Hematopoietic multipotent progenitor cell (in vitro differentiated cells): Measurements from ENCODE around the gene SEC14L1. TPM values are rescaled to one million over a fixed set of nuclear protein-coding genes. Genes with fewer than 3 reads are reported as not detected.
"Not testable (repeated sequence)": the region's sequence is repeated elsewhere in the genome, so short reads cannot be mapped to it uniquely, and the experiment has no call there.

ENCODE experiments used
- DNase-seq, 3 donors: peaks; one replicate each; pipeline ENCODE4 v3.0.0-alpha.2; 2011 to 2015; ENCODE audit warnings: low read depth in 2 of 3, low spot score in 2 of 3
- total RNA-seq: library from RNA; depleted of rRNA; stranded (reverse); fragments of >200 nt; gene quantifications from one replicate; pipeline ENCODE4 v1.2.3, GENCODE V29; 2012

The SEC14L1 gene
- total RNA-seq, 1 donor: 54.1 TPM

DNA sequence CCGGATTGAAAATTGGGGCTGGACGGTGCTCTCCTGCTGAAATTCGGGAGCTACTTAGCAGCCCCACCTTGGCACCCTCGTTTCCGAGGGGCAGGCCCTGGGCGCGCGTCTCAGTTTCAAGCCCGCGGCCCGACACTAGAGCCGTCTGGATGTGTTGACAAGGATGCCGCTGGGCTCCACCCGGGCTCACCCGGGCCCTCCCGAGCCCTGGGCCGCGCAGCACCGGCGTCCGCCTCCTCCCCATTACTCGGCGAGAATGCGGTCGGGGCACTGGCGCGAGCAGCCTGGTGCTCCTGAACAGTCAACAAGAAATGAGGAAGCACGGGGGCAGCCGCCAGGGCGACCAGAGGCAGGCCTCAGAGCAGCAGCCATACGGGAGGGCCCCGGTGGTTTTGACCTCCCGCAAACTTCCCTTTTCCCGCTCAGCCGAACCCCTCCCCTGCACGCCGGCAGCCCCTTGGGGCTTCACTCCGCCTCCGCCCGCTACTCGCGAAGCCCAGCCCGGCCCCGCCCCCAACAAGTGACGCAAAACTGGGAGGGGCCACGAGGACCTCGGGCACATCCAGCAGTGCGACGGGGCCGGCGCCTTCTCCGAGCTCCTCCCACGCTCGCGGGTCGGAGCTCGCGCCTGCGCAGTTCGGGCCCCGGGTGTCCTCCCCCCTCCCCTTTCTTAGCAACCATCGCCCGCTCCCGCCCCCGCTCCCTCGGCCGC lies 447 bp upstream of the SEC14L1 start:
- DNase-seq: peak; percentile 99

DNA sequence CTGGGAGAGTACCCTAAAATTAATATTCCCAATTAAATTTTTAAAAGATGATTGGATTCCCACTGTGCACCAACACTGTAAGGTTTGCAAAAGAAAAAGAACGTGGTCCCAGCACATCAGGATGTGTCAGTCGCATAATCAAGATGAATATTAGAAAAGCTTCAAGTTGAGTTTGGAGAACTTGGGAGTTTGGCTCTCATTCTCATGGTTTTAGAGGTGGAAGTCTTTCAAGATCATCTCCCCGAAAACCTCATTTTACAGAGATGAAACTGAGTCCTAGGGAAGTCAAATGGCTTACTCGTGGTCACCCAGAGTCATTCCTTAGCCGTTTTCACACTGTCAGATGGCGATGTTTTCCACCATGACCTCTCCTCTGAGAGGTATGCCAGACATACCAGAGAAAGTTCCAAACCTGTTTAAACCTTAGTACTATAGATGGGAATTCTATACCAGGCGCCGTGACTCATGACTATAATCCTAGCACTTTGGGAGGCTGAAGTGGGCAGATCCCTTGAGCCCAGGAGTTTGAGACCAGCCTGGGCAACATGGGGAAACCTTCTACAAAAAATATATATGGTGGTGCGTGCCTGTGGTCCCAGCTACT lies 1.2 kb downstream of the SEC14L1 start:
- DNase-seq: no peak

DNA sequence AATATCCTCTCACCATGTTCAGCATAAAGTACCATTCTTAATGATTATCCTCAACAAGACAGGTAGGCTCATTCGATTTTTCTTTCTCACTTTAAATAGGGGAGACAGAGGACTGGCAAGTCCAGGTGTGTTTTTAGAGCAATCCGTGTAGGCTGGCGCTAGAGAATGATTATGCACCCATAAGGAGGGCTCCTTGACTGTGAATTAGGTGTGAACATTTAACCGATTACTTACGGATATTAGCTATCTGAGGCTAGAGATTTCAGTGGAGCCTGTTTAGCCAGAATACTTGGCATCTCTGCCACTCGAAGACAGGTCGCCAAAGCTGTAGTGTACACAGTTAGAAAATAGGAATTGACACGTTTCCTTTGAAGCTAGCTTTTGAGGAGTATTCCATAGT lies 1.9 kb downstream of the SEC14L1 start:
- DNase-seq: no peak

DNA sequence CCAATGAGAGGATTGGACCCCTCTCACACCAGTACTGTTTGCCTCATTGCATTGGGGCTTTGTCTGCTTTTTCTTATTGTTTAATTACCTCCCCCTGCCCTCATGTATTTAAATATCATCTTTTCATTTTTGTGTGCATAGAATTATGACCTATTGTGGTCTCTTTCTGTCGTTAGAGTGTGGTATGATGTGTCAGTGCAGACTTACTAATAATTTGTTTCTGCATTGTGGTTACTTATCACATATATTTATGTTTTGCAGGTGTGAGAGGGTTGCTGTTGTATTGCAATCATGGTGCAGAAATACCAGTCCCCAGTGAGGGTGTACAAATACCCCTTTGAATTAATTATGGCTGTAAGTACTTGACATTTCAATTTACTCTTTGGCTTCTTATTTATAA lies 2.5 kb downstream of the SEC14L1 start:
- no peak for DNase-seq

DNA sequence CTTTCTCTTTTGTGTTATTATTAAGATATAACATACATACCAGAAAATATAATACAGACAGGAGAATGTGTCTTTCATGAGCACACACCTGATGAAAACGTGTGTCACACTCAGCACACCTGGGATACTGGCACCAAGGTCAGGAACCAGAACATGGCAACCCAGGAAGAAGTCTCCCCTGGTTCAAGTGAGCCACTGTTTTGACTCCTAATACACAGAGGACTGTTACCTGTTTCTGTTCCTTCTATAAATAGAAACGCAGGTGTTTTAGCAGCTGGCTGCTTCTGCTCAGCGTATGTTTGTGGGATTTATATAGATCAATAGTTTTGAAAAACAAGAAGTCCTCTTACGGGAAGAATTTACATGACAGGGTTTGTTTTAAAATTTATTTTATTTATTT lies 3.5 kb downstream of the SEC14L1 start:
- no peak for DNase-seq

DNA sequence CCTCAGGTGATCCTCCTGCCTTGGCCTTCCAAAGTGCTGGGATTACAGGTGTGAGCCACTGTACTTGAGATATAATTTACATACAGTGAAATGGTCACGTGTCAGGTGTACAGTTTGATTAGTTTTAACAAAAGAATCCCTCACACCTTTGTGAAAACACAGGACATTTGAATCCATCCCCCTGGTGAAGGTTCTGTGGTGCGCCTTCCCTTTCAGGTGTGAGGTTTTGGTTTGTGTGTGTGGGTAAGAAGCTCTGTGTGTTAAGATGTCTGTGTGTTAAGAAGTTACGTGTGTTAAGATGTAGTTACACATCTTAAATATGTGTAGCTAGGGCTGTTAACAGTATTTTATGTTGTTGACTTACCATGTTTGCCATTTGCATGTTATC lies 4.4 kb downstream of the SEC14L1 start:
- DNase-seq: no peak

DNA sequence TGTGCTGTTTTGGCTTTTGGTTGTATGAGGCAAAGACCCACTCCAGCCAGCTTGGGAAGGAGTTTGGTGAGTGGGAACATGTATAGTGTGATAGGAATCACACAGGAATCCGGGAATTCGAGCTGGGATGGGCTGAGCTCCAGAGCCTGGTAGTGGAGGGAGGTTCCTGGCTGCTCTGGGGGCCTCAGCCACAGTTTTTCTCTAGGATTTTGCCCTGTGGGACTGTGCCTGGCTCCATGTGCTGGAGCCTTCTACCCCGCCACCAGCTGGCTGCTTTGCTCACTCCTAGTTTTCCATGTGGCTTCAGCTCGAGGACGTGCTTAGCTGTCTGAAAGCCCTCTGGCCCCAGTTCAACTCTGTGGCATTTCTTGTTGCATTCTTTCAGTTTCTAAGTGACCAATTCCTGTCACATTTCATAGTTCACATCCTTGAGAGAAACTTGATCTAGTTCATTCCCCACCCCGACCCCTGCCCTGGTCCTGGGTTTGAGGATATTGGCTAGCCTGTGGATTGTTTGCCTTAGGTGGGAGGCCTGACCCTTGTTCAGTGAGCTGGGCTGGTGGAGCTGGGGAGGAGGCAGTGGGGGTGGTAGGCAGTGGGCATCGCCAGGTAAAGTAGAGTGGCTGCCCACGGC lies 5.0 kb downstream of the SEC14L1 start:
- no peak for DNase-seq

DNA sequence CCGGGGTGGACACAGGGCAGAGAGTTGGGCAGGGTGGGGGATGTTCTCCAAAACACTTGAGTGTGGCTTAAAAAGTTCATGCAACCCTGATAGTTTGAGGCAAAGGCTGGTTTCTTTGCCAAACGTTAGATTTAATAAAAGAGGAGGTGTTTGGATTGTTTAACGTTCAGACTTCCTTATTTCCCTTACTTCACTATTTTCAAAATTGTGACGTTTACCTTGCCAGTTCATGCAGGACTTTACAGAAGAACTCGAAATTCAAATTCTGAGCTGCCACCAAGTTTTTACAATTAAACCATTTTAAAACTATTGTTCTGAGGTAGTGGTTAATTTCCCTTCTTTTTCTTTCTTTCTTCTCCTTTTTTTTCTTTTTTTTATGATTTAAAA lies 5.5 kb downstream of the SEC14L1 start:
- DNase-seq: no peak

DNA sequence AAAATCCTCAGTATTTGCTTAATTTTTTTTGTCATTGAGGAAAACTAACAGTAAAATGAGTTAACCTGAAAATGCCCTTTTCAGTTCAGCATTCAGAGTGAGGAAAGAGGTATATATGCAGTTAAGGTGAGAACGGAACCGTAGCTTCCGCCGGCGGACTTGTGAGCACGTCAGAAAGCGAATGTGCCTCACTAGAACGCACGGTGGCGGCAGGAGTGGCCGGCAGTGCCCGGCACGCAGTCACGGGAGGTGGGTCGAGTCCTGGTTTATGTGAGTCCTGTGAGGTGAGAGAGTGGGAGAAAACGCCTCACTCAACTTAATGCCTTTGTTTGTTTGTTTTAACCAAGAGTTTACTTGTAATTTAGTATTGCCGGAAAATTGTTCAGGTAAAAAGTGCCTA lies 6.1 kb downstream of the SEC14L1 start:
- no peak for DNase-seq

DNA sequence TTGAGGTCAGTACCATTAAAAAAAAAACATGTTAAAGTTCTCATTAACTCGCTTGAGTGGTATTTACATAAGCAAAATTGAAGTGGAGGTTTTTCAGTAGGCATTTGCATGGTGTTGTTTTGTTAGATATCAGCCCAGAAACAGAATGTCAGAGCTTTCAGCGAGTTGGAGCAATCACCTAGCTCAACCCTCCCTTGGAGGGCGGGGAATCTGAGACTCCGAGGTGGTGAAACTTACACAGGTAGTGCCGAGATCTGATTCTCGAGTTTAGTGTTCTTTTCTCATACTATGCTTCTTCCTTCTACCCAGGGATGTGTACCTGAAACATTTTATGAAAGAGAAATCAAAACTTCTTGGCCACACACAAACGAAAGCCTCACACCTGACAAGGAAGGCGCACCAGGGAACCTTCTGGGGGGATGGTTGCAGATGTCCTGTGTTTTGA lies 6.6 kb downstream of the SEC14L1 start:
- DNase-seq: no peak

DNA sequence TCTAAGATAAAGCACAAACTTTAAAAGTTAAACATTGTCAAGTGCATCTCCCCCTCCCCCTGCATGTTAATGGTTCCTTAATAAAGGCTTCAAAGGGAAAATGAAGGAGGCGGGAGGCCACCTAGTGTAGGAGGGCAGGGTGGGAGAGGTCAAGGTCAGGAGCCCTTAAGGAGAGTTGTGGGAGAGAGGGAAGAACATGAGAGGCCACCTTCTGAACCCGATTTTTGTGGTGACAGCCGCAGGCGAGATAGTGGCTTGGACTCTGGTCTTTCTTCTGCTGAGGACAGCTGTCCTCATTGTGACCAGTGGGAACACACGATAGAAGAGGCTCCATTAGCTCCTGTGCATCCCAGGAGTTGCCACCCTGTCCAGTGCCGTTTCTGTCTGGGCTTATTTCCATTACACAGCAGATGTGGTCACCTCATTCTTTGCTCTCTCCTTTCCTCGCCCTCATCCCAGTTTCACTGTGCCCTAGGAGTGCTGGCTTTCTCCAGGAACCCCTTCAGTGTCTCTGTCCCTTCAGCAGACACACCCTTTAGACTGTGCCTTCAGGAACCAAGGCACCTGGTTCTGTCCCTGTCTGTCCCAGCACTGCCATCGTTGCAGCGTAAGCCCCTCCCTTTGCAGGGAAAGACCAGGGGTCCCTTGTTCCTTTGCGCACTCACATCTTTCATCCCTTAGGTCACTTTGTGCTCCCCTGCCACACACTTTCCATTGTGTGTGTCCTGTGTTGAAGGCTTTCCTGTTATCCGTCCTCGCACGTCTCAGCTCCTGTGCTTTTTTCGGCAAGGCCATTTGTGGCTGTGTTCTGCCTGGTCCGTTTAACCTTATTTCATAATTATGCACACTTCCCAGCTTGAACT lies 7.5 kb downstream of the SEC14L1 start:
- no peak for DNase-seq

DNA sequence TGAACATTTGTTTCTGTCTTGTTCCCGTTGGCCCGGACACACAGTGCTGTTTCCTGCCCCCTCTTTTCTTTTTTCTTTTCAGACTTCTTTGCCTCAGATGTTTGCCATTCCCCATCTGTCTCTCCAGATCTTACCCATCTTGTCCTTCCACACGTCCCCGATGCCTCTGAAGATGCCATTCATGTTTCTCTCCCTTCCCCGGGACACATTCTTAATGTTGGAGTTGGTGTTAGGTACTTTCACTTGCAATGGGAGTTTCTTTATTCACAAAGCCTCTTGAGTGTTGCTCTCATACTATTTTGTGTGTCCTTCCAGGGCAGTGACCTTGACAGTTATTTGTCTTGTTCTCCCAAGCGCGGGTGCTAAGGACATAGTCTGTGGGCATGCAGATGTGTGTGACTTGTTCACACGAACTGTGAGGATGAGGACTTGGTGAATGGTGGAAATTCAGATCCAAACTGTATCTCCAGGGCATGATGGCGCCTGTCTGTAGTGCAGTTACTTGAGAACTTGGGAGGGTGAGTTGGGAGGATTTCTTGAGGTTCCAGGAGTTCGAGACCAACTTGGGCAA lies 8.3 kb downstream of the SEC14L1 start:
- no peak for DNase-seq

DNA sequence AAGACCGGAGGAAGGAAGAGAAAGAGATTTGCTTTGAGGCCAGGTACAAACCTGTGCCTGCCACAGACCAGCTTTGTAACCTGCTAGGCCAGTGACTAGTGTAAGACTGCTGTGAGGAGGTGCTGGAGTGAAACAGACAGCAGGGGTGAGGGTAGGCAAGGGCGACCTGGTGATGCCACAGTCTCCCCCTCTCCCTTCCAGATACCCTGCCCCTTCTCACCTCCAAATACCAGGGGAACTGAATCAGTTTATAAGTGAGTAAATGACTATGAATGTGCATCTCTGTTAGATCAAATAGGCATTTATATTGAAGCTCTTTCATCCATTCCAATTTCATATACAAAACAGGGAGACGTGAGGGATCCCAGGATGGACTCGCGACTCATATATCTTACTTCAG lies 9.4 kb downstream of the SEC14L1 start:
- no peak for DNase-seq

DNA sequence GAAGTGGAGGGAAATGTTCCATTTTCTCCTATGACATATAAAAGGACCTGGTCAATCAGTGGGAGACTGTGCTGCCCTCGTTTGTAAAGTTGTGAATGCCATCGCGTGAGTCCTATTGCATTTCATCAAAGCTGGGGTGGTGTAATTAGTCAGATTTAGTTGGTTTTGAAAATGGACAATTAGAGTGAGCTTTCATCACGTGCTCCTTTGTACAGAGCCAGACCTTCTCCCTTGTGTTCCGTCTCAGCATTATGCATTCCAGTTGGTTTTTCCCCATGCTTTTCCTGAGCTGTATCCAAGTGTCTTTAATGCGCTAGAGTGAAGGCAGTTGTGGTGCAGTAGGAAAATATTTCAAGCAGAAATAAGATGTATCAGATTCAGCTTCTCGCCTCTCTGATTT lies 10.4 kb downstream of the SEC14L1 start:
- no peak for DNase-seq

DNA sequence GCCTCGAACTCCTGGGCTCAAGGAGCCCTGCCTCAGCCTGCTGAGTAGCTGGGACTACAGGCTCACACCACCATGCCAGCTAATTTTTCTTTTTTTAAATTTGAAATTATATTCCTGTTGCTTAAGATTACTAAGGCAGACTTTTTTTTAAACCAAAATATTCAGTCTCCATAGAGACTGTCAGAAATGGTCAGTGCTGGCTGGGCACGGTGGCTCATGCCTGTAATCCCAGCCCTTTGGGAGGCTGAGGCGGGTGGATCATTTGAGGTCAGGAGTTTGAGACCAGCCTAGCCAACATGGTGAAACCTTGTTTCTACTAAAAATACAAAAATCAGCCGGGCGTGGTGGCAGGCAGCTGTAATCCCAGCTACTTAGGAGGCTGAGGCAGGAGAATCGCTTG lies 11.3 kb downstream of the SEC14L1 start:
- DNase-seq: not testable (repeated sequence)

DNA sequence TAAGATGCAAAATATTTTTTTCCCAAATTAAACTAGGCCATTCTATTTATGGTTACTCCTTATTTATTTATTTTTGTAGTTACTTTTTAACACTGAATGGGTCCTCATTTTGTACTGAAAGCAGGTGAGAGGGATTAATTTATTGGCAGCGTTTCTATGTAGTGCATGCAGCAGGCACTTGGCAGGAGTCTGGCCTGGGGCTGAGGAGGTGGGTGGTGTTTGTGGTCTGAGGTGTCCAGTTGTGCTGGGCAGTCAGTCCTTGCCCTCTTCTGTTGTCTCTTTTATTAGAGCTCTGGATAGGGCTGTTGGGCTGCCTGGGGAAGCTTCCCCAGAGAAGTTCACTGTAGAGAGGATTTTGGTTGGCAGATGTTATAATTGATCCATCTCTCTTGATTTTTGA lies 12.7 kb downstream of the SEC14L1 start:
- DNase-seq: no peak

DNA sequence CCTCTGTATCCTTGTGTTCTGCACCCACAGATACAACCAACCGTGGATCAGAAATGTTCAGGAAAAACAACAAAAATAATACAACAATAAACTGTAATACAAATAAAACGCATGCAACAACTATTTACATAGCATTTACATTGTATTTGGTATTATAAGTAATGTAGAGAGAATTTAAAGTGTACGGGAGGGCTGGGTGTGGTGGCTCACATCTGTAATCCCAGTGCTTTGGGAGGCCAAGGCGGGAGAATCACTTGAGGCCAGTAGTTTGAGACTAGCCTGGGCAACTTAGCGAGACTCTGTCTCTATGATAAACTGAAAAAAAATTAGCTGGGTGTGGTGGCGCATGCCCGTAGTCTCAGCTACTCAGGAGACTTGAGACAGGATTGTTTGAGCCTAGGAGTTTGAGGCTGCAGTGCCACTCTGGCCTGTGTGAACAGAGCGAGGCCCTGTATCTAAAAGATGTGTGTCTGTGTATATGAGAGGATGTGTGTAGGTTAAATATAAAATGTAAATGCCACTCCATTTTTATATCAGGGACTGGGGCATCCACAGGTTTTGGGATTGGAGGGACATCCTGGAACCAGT lies 13.3 kb downstream of the SEC14L1 start:
- DNase-seq: no peak

DNA sequence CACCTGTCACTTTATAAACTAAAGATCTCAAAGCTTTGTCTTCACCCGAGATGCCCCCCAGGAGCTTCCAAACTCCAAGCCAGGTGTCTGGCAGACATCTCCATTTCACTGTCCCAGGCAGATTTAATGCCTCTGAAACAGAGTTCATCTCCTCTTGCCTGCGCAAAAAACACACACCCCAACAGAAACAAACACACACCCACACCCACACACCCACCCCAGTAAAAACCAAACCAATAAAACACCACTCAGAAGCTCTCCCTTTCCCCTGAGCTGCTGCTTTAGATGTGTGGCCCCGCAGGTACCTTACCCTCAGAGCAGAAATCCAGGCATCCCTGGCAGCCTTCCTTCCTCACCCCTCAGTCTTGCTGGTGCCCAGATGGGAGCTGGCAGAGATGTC lies 14.4 kb downstream of the SEC14L1 start:
- no peak for DNase-seq

DNA sequence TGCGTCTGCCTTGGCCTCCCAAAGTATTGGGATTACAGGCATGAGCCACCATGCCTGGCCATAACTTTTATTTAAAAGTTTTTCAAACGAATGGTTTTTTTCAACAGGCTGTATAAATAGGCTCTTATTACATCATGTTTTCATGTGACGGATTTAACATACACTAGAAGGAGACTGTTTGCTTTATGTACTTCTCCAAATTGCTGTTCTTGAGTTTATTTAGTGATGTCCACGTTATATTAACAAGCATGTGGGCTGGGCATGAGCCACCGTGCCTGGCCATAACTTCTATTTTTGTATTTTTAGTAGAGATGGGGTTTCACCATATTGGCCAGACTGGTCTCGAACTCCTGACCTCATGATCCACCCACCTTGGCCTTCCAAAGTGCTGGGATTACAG lies 17.0 kb downstream of the SEC14L1 start:
- not testable (repeated sequence) for DNase-seq

DNA sequence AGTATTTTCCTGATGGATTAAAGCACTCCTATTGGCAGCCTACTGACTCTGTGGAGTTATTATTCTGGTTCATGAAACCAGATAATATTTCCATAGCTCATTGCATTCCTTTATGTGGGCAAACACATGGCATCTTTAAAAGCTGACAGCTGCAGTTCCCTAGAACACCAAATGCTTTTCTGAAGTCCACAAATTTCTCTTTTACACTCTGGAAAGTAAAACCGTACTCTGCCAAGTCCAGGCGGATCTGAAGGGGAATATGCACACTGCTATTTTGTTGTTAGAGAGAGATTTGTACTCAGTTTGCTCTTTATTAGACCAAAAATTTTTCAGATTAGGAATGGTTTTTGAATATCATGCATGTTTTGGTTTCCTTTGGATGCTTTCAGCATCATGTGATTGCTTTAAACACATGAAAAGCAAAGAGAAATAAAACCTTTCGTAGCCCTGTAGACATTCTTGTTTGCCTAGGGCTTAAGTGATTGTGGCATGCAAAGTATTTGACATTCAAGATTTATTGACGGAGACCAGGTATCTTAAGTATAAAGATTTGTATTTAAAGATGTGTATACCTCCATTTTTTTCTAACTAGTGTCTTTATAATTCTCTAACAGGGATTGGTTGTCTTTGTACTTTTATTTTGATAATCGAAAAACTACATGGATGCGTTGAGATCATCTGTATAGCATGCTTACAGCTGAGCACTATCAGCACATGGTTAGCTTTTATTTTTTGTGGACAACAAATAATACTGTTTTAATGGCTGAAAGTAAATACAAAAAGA lies 19.5 kb downstream of the SEC14L1 start:
- DNase-seq: no peak
